Muscle of leg (tissue), 11 donors: ENCODE data around the gene HBA2. TPM values are rescaled to one million over a fixed set of nuclear protein-coding genes. Genes with fewer than 3 reads are reported as not detected.
"Not testable (repeated sequence)": the region's sequence is repeated elsewhere in the genome, so short reads cannot be mapped to it uniquely, and the experiment has no call there.

ENCODE experiments used
- DNase-seq: peaks from one replicate; pipeline ENCODE4 v3.0.0; 2013
- H3K27ac ChIP-seq: one replicate; pipeline ENCODE4 v1.5.1; 2013; ENCODE audit warnings: mild to moderate bottlenecking, low read length, control low read depth
- H3K27me3 ChIP-seq: one replicate; pipeline ENCODE4 v1.6.1; 2013; ENCODE audit warnings: low read length; ENCODE audit not compliant: control insufficient read depth, insufficient read depth
- H3K36me3 ChIP-seq: one replicate; pipeline ENCODE4 v1.6.1; 2013; ENCODE audit warnings: low read length; ENCODE audit not compliant: control insufficient read depth, insufficient read depth
- H3K4me1 ChIP-seq: one replicate; pipeline ENCODE4 v1.6.1; 2013; ENCODE audit warnings: low read length; ENCODE audit not compliant: control insufficient read depth, insufficient read depth
- H3K4me3 ChIP-seq: one replicate; pipeline ENCODE4 v1.5.1; 2013; ENCODE audit warnings: low read length, control low read depth
- H3K9me3 ChIP-seq: replicated peaks from 2 replicates; pipeline ENCODE4 v1.6.1; 2013; ENCODE audit warnings: low read depth, low read length; ENCODE audit not compliant: control insufficient read depth
- WGBS: methylation state at CpG from one replicate; pipeline ENCODE4 v1.1.5; 2013; ENCODE audit warnings: missing lambda C conversion rate; ENCODE audit not compliant: insufficient coverage; 5-methylcytosine and 5-hydroxymethylcytosine counted together
- polyA plus RNA-seq, 8 donors: library from polyadenylated mRNA; unstranded; fragments of 120-200 nt; gene quantifications; one replicate each; pipeline versions ENCODE4 v1.2.1 to v1.2.3, GENCODE V29; 2013; ENCODE audit warnings: inconsistent platforms in 1 of 8, low replicate concordance in 1 of 8; ENCODE audit not compliant: insufficient read length in 8 of 8, insufficient read depth in 1 of 8
- total RNA-seq: library from RNA; stranded (reverse); fragments of 120-200 nt; gene quantifications from one replicate; pipeline ENCODE4 v1.2.4, GENCODE V29; 2013

Gene HBA2
- total and polyA plus RNA-seq, 9 donors: 926 to 10,285 (median 5,731) TPM

DNA sequence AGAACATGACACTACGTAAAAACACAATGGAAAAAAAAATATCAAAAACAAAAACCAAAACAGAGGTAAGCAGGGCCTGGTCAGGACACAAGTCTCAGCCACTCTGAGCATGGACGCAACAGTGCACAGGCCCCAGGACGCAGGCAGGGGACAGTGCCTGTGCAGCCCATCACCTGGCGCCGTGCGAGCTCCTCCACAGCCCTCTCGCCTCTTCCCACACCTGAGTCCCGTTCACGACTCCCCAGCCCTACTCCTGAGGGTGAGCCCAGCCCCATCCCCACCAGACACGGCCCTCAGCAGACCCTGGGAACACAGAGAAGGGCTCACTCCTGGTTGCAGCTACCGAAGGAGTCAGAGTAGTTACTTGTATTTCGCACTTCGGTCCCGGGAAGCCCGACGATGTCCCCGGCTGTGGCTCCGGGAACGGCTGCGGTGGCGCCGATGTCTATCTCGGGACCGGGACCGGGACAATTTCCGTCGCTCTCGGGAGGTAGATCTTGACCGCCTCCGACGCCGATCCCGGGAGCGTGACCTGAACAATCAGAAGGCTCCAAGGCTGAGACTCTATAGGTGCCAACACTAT, 17.0 kb downstream of the HBA2 start:
- Histone ChIP-seq H3K36me3 (peaks cover 81% of the 10 kb centered on the region), H3K4me3 (no peak overlapping the region)
- DNase-seq: no peak

GRCh38 chr16:191831-192230, 19.2 kb downstream of the HBA2 start:
- H3K4me1 ChIP-seq: no peaks in the 10 kb centered on the region
- no peak for DNase-seq
- 75% methylated on average over 3 of the region's 4 CpGs for WGBS
- no peak overlapping the region for H3K27ac ChIP-seq
- no peak overlapping the region for H3K4me3 ChIP-seq
- H3K27me3 ChIP-seq: no peaks in the 10 kb centered on the region
- peaks cover 84% of the 10 kb centered on the region for H3K36me3 ChIP-seq
- no peaks in the 10 kb centered on the region for H3K9me3 ChIP-seq

More for the DNA sequence above, 17.0 kb downstream of the HBA2 start:
- no peaks in the 10 kb centered on the region for H3K27me3 ChIP-seq
- H3K4me1 ChIP-seq: no peaks in the 10 kb centered on the region
- no peak overlapping the region for H3K27ac ChIP-seq
- 95% methylated on average over 34 of the region's 34 CpGs for WGBS
- no peaks in the 10 kb centered on the region for H3K9me3 ChIP-seq

GRCh38 chr16:192686-193085, 20.0 kb downstream of the HBA2 start:
- Histone ChIP-seq H3K4me3 (no peak overlapping the region), H3K27ac (no peak overlapping the region), H3K27me3 (no peaks in the 10 kb centered on the region), H3K36me3 (peaks cover 85% of the 10 kb centered on the region), H3K9me3 (no peaks in the 10 kb centered on the region), H3K4me1 (no peaks in the 10 kb centered on the region)
- no peak for DNase-seq
- WGBS: 94% methylated on average over 7 of the region's 11 CpGs

- no peaks in the 10 kb centered on the region for H3K9me3 ChIP-seq
- H3K4me1 ChIP-seq: no peaks in the 10 kb centered on the region
- WGBS: 94% methylated on average over 8 of the region's 15 CpGs
- no peak overlapping the region for H3K4me3 ChIP-seq
- peaks cover 86% of the 10 kb centered on the region for H3K36me3 ChIP-seq
- H3K27ac ChIP-seq: no peak overlapping the region
- DNase-seq: no peak
- no peaks in the 10 kb centered on the region for H3K27me3 ChIP-seq
Measured at GRCh38 chr16:193441-193840, 20.8 kb downstream of the HBA2 start.

DNA sequence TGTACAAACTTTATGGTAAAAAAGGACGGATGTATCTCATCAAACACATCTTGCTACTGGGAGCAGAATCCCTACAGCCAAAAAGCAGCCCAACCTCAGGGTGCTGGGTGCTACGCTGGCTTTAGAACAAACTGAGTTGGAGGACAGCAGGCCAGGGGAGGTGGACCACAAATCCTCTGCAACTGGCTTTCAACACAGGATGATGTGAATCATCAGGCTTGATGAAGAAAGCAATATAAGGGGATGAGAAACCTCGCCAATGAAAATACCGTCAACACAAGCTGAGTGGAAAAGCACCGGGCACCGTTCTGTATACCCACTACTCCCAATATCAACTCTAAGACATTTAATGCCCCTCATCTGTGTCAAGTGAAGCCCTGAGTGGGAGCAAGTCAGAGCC, 21.8 kb downstream of the HBA2 start:
- Histone ChIP-seq H3K36me3 (peaks cover 85% of the 10 kb centered on the region), H3K9me3 (no peaks in the 10 kb centered on the region), H3K27me3 (no peaks in the 10 kb centered on the region), H3K4me3 (no peak overlapping the region), H3K27ac (no peak overlapping the region), H3K4me1 (no peaks in the 10 kb centered on the region)
- WGBS: 83% methylated on average over 1 of the region's 6 CpGs
- DNase-seq: no peak

- no peak overlapping the region for H3K4me3 ChIP-seq
- H3K27me3 ChIP-seq: no peaks in the 10 kb centered on the region
- no peaks in the 10 kb centered on the region for H3K9me3 ChIP-seq
- H3K27ac ChIP-seq: no peak overlapping the region
- 100% methylated on average over 3 of the region's 5 CpGs for WGBS
- peaks cover 67% of the 10 kb centered on the region for H3K36me3 ChIP-seq
- no peak for DNase-seq
- H3K4me1 ChIP-seq: no peaks in the 10 kb centered on the region
Measured at GRCh38 chr16:200388-200787, 27.7 kb downstream of the HBA2 start.

DNA sequence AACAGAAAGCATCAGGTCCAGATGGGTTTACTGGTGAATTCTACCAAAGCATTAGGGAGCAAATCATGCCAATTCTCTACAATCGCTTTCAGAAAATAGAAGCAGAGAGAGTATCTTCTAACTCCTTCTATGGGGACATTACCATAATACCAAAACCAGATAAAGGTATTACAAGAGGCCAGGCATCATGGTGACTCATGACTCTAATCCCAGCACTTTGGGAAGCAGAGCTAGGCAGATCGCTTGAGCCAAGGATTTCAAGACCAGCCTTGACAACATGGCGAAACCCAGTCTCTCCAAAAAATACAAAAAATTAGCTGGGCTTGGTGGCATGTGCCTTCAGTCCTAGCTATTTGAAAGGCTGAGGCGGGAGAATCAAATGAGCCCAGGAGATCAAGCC, 30.6 kb downstream of the HBA2 start:
- Histone ChIP-seq H3K4me3 (no peak overlapping the region), H3K27ac (no peak overlapping the region), H3K27me3 (no peaks in the 10 kb centered on the region), H3K36me3 (peaks cover 69% of the 10 kb centered on the region), H3K9me3 (no peaks in the 10 kb centered on the region), H3K4me1 (no peaks in the 10 kb centered on the region)
- DNase-seq: no peak
- 90% methylated on average over 2 of the region's 4 CpGs for WGBS

- H3K27ac ChIP-seq, H3K9me3 ChIP-seq, H3K4me1 ChIP-seq, DNase-seq, H3K27me3 ChIP-seq, H3K4me3 ChIP-seq: not testable (repeated sequence)
- 93% methylated on average over 3 of the region's 9 CpGs for WGBS
- peaks cover 69% of the 10 kb centered on the region for H3K36me3 ChIP-seq
Measured at GRCh38 chr16:204046-204445, 31.4 kb downstream of the HBA2 start.

- H3K27ac ChIP-seq, H3K9me3 ChIP-seq, H3K4me1 ChIP-seq, DNase-seq, H3K27me3 ChIP-seq, H3K4me3 ChIP-seq: not testable (repeated sequence)
- WGBS: no CpG with 5 or more reads among the region's 4 CpGs
- peaks cover 69% of the 10 kb centered on the region for H3K36me3 ChIP-seq
Measured at GRCh38 chr16:209359-209758, 36.7 kb downstream of the HBA2 start.

DNA sequence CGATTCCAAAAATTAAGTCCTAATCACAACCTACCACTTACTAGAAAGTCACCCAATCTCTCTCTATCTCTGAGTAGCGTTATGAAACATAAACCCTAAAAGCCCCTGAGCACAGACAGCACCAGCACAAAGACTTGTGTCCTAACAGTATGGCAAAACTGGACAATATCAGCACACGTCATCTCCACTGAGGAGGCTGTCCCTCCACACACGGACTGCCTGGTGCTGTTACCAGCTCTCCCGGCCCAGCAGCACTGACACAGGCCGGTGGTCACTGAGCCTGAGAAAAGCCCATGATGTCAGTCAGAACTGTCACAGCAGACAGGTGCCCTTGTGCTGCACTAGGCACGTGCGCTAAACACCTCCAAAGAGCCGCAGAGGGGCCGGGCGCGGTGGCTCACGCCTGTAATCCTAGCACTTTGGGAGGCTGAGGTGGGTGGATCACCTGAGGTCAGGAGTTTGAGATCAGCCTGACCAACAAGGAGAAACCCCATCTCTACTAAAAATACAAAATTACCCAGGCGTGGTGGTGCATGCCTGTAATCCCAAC, 39.0 kb downstream of the HBA2 start:
- H3K27me3 ChIP-seq, DNase-seq, H3K27ac ChIP-seq, H3K4me3 ChIP-seq, H3K9me3 ChIP-seq, H3K4me1 ChIP-seq: not testable (repeated sequence)
- 92% methylated on average over 7 of the region's 14 CpGs for WGBS
- H3K36me3 ChIP-seq: peaks cover 74% of the 10 kb centered on the region

GRCh38 chr16:212999-213398, 40.3 kb downstream of the HBA2 start:
- H3K4me1 ChIP-seq: no peaks in the 10 kb centered on the region
- H3K27ac ChIP-seq: no peak overlapping the region
- no CpG with 5 or more reads among the region's 3 CpGs for WGBS
- H3K36me3 ChIP-seq: peaks cover 70% of the 10 kb centered on the region
- DNase-seq: no peak
- H3K4me3 ChIP-seq: no peak overlapping the region
- H3K27me3 ChIP-seq: no peaks in the 10 kb centered on the region
- no peaks in the 10 kb centered on the region for H3K9me3 ChIP-seq
